Measurements from ENCODE around the gene CAPN9. TPM values are rescaled to one million over a fixed set of nuclear protein-coding genes. Genes with fewer than 3 reads are reported as not detected.

The CAPN9 gene
- polyA plus RNA-seq, 1 donor, result 13.5 TPM

DNA sequence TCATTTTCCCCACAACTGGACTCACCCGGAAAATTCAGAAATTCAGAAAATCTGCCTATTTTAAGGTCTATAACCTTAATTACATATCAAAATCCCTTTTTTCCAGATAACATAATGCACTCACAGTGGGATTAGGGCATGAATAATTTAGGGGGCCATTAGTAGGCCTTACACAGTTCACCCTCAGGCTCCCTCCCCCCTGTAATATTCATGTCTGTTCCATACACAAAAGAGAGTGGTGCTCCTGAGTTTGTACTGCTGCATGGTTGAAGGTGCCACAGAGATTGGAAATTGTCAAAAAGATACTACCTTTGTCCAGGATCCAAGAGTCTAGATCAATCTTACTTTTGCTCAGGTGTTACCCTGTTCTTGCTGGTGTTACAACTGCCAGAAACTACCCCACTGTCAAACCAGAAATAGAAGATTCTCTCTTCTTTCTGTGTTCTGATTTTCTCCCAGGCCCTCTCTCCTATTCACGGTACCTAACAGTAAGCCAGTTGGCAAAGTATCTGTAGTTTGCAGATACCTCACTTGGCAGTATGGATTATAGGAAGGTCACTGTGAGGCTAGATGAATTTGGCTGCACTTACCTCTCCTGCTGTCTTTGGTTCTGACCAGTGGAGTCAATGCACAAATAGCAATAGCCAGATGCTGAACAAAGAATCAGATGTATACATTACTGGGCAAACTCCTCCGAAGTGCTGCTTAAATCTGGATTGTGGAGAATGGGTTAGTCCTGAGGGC is 67.9 kb downstream of the CAPN9 start:
- no peak overlapping the region for H3K27ac ChIP-seq (ENCODE audit: low read length)
- H3K4me3 ChIP-seq (ENCODE audit: low read length), result no peak overlapping the region
- no peaks in the 10 kb centered on the region for H3K27me3 ChIP-seq (ENCODE audit: control insufficient read depth, insufficient read depth, low read length)
- H3K4me1 ChIP-seq (ENCODE audit: control insufficient read depth, insufficient read depth, low read length), result no peaks in the 10 kb centered on the region
- H3K9me3 ChIP-seq (ENCODE audit: control insufficient read depth, low read depth, low read length), result no peaks in the 10 kb centered on the region
- no peak for DNase-seq
- no CpG with 5 or more reads among the region's 3 CpGs for WGBS (ENCODE audit: insufficient coverage, low lambda C conversion rate)
- H3K36me3 ChIP-seq (ENCODE audit: control insufficient read depth, insufficient read depth, low read length), result no peaks in the 10 kb centered on the region

DNA sequence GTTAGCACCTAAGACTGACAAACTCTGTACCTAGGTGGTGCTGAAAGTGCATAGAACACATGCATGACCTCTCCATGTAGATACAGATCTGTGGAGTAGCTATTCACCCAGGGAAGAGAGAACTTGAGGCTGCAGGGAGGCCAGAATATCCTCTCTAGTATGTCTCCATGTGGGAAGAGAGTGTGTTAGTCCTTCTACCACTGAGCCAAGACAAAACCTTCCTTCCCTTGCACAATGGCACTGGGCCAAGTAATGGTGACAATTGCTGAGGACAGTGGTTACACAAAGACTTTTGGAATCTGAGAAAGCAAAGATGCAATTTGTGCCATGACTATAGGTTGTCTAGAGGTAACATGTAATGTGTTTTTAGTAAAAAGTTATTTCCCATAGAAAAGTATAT is 68.8 kb downstream of the CAPN9 start:
- no peak for DNase-seq
- Histone ChIP-seq H3K9me3 (ENCODE audit: control insufficient read depth, low read depth, low read length) (no peaks in the 10 kb centered on the region), H3K36me3 (ENCODE audit: control insufficient read depth, insufficient read depth, low read length) (no peaks in the 10 kb centered on the region)

DNA sequence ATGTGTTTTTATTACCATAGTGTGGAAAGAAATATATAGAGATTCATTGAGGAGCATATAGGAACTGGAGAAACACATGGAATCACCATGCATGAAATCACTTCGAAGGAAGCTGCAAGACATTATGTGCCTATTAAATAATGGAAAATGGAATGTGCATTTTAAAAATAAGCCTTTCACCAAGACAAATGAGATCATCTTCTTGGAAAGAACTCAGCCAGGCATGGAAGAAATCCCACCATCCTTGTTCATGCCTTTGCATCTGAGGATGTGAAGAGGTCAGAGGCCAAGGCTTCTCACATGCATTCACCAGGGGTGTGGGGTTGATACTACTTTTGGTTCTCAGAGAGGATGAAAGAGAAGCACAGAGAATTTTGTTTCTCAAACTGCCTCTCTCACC is 71.2 kb downstream of the CAPN9 start:
- Histone ChIP-seq H3K9me3 (ENCODE audit: control insufficient read depth, low read depth, low read length) (no peaks in the 10 kb centered on the region), H3K4me1 (ENCODE audit: control insufficient read depth, insufficient read depth, low read length) (no peaks in the 10 kb centered on the region), H3K36me3 (ENCODE audit: control insufficient read depth, insufficient read depth, low read length) (no peaks in the 10 kb centered on the region), H3K27ac (ENCODE audit: low read length) (no peak overlapping the region), H3K4me3 (ENCODE audit: low read length) (no peak overlapping the region), H3K27me3 (ENCODE audit: control insufficient read depth, insufficient read depth, low read length) (no peaks in the 10 kb centered on the region)
- DNase-seq, result no peak
- 86% methylated on average over 1 of the region's 1 CpG for WGBS (ENCODE audit: insufficient coverage, low lambda C conversion rate)

More for the DNA sequence above, 68.8 kb downstream of the CAPN9 start:
- no peak overlapping the region for H3K4me3 ChIP-seq (ENCODE audit: low read length)
- no peaks in the 10 kb centered on the region for H3K27me3 ChIP-seq (ENCODE audit: control insufficient read depth, insufficient read depth, low read length)
- no peak overlapping the region for H3K27ac ChIP-seq (ENCODE audit: low read length)
- no peaks in the 10 kb centered on the region for H3K4me1 ChIP-seq (ENCODE audit: control insufficient read depth, insufficient read depth, low read length)

DNA sequence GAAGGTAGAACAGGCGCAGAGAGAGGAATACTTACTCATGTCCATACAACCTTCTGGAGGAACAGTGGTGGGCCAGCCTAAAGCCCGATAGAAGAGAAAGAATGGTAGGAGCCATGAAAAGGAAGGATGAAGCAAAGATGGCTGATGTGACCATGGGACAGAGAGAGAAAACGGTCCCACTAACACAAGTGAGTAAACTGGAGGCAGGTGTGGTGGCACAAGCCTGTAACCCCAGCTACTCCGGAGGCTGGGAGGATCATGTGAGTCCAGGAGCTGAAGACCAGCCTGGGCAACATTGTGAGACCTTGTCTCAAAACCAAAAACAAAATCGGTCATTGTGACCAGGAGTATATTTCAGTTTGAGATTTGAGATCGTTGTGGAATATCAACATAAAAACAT is 71.7 kb downstream of the CAPN9 start:
- Histone ChIP-seq H3K27ac (ENCODE audit: low read length) (no peak overlapping the region), H3K36me3 (ENCODE audit: control insufficient read depth, insufficient read depth, low read length) (no peaks in the 10 kb centered on the region), H3K9me3 (ENCODE audit: control insufficient read depth, low read depth, low read length) (no peaks in the 10 kb centered on the region), H3K4me3 (ENCODE audit: low read length) (no peak overlapping the region), H3K4me1 (ENCODE audit: control insufficient read depth, insufficient read depth, low read length) (peaks cover 4% of the 10 kb centered on the region), H3K27me3 (ENCODE audit: control insufficient read depth, insufficient read depth, low read length) (no peaks in the 10 kb centered on the region)
- no peak for DNase-seq
- WGBS (ENCODE audit: insufficient coverage, low lambda C conversion rate), result 100% methylated on average over 3 of the region's 6 CpGs

DNA sequence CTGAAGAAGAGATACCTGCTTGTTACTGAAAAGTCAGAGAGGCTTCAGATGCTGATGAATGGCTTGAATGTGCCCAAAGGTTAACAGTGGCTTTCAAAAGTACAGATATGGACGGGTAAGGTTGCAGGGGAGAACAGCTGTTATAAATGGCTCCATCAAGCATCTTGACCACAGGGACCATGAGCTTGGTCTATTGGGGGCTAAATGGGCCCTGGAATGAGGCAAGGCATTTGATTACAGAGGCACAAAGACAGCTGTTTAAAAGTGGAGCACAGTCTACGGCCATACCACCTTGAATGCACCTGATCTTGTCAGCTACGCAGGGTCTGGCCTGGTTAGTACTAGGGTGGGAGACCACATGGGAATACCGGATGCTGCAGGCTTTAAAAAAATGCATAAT is 72.8 kb downstream of the CAPN9 start:
- 100% methylated on average over 1 of the region's 4 CpGs for WGBS (ENCODE audit: insufficient coverage, low lambda C conversion rate)
- no peaks in the 10 kb centered on the region for H3K27me3 ChIP-seq (ENCODE audit: control insufficient read depth, insufficient read depth, low read length)
- no peak for DNase-seq
- no peaks in the 10 kb centered on the region for H3K9me3 ChIP-seq (ENCODE audit: control insufficient read depth, low read depth, low read length)
- peaks cover 13% of the 10 kb centered on the region for H3K4me1 ChIP-seq (ENCODE audit: control insufficient read depth, insufficient read depth, low read length)
- no peak overlapping the region for H3K27ac ChIP-seq (ENCODE audit: low read length)
- no peak overlapping the region for H3K4me3 ChIP-seq (ENCODE audit: low read length)
- H3K36me3 ChIP-seq (ENCODE audit: control insufficient read depth, insufficient read depth, low read length), result no peaks in the 10 kb centered on the region

GRCh38 chr1:230820568-230820967 is 73.4 kb downstream of the CAPN9 start:
- Histone ChIP-seq H3K4me1 (ENCODE audit: control insufficient read depth, insufficient read depth, low read length) (peaks cover 19% of the 10 kb centered on the region), H3K27ac (ENCODE audit: low read length) (no peak overlapping the region), H3K36me3 (ENCODE audit: control insufficient read depth, insufficient read depth, low read length) (no peaks in the 10 kb centered on the region), H3K4me3 (ENCODE audit: low read length) (no peak overlapping the region), H3K9me3 (ENCODE audit: control insufficient read depth, low read depth, low read length) (no peaks in the 10 kb centered on the region), H3K27me3 (ENCODE audit: control insufficient read depth, insufficient read depth, low read length) (no peaks in the 10 kb centered on the region)
- DNase-seq, result no peak
- WGBS (ENCODE audit: insufficient coverage, low lambda C conversion rate), result 100% methylated on average over 1 of the region's 4 CpGs

DNA sequence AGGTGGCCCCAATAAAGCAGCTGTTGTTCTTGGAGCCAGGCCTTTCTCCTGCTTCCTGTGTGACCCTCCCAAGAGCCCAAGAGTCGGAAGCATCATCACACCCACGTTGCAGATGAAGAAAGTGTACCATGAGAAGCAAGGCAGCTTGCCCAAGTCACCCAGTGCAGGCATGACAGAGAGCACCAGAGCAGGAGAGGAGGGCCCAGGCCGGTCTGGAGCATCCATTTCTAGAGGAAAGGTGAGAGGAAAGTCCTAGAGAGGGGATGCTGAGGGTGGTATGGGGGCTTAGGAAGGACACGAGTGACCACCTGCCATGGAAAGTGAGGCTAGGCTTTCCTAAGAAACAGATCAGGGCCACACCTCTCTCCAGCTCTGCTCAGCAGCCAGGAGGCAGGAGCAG is 74.2 kb downstream of the CAPN9 start:
- H3K9me3 ChIP-seq (ENCODE audit: control insufficient read depth, low read depth, low read length), result no peaks in the 10 kb centered on the region
- H3K4me3 ChIP-seq (ENCODE audit: low read length), result no peak overlapping the region
- H3K27me3 ChIP-seq (ENCODE audit: control insufficient read depth, insufficient read depth, low read length), result no peaks in the 10 kb centered on the region
- H3K27ac ChIP-seq (ENCODE audit: low read length), result no peak overlapping the region
- no peaks in the 10 kb centered on the region for H3K36me3 ChIP-seq (ENCODE audit: control insufficient read depth, insufficient read depth, low read length)
- WGBS (ENCODE audit: insufficient coverage, low lambda C conversion rate), result no CpG with 5 or more reads among the region's 4 CpGs
- peaks cover 27% of the 10 kb centered on the region for H3K4me1 ChIP-seq (ENCODE audit: control insufficient read depth, insufficient read depth, low read length)
- no peak for DNase-seq

GRCh38 chr1:230822092-230822581 is 74.9 kb downstream of the CAPN9 start:
- no peaks in the 10 kb centered on the region for H3K36me3 ChIP-seq (ENCODE audit: control insufficient read depth, insufficient read depth, low read length)
- peaks cover 27% of the 10 kb centered on the region for H3K4me1 ChIP-seq (ENCODE audit: control insufficient read depth, insufficient read depth, low read length)
- no peak for DNase-seq
- H3K4me3 ChIP-seq (ENCODE audit: low read length), result no peak overlapping the region
- H3K9me3 ChIP-seq (ENCODE audit: control insufficient read depth, low read depth, low read length), result no peaks in the 10 kb centered on the region
- H3K27ac ChIP-seq (ENCODE audit: low read length), result no peak overlapping the region
- no CpG with 5 or more reads among the region's 13 CpGs for WGBS (ENCODE audit: insufficient coverage, low lambda C conversion rate)
- H3K27me3 ChIP-seq (ENCODE audit: control insufficient read depth, insufficient read depth, low read length), result no peaks in the 10 kb centered on the region

GRCh38 chr1:230823426-230823825 is 76.2 kb downstream of the CAPN9 start:
- DNase-seq, result peak in 1 of 2 donors; percentile 18
- H3K4me1 ChIP-seq (ENCODE audit: control insufficient read depth, insufficient read depth, low read length), result peaks cover 29% of the 10 kb centered on the region
- no CpG with 5 or more reads among the region's 6 CpGs for WGBS (ENCODE audit: insufficient coverage, low lambda C conversion rate)
- no peak overlapping the region for H3K4me3 ChIP-seq (ENCODE audit: low read length)
- no peak overlapping the region for H3K27ac ChIP-seq (ENCODE audit: low read length)
- no peaks in the 10 kb centered on the region for H3K9me3 ChIP-seq (ENCODE audit: control insufficient read depth, low read depth, low read length)
- no peaks in the 10 kb centered on the region for H3K27me3 ChIP-seq (ENCODE audit: control insufficient read depth, insufficient read depth, low read length)
- H3K36me3 ChIP-seq (ENCODE audit: control insufficient read depth, insufficient read depth, low read length), result no peaks in the 10 kb centered on the region

- Histone ChIP-seq H3K27me3 (ENCODE audit: control insufficient read depth, insufficient read depth, low read length) (no peaks in the 10 kb centered on the region), H3K27ac (ENCODE audit: low read length) (no peak overlapping the region), H3K4me1 (ENCODE audit: control insufficient read depth, insufficient read depth, low read length) (peaks cover 29% of the 10 kb centered on the region), H3K4me3 (ENCODE audit: low read length) (no peak overlapping the region), H3K9me3 (ENCODE audit: control insufficient read depth, low read depth, low read length) (no peaks in the 10 kb centered on the region), H3K36me3 (ENCODE audit: control insufficient read depth, insufficient read depth, low read length) (no peaks in the 10 kb centered on the region)
- WGBS (ENCODE audit: insufficient coverage, low lambda C conversion rate), result no CpG with 5 or more reads among the region's 3 CpGs
- DNase-seq, result peak; percentile 31 to 63
These were observed 76.8 kb downstream of the CAPN9 start for GRCh38 chr1:230823931-230824381.

DNA sequence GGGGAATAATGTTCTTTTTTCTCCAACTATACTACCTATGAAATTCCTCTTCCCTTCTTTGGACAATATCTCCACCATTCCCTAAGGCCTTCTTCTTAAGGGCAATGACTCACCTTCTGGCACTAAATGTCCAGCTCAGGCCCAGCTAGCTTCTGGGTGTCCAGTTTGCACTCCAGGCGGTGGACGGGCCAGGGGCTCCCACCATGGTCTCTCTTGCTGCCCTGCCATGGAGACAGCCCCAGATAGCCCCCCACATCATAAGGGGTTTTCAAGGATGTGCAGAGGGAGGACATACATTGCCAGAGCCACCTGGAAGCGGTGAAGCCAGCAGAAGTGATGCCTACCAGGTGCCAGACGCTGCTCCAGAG is 77.3 kb downstream of the CAPN9 start:
- Histone ChIP-seq H3K36me3 (ENCODE audit: control insufficient read depth, insufficient read depth, low read length) (no peaks in the 10 kb centered on the region), H3K9me3 (ENCODE audit: control insufficient read depth, low read depth, low read length) (no peaks in the 10 kb centered on the region), H3K27ac (ENCODE audit: low read length) (peak overlapping the region; percentile 47), H3K27me3 (ENCODE audit: control insufficient read depth, insufficient read depth, low read length) (no peaks in the 10 kb centered on the region), H3K4me1 (ENCODE audit: control insufficient read depth, insufficient read depth, low read length) (peaks cover 29% of the 10 kb centered on the region), H3K4me3 (ENCODE audit: low read length) (no peak overlapping the region)
- WGBS (ENCODE audit: insufficient coverage, low lambda C conversion rate), result no CpG with 5 or more reads among the region's 4 CpGs
- DNase-seq, result no peak

Measured in large intestine (tissue), 3 donors.